ENCODE measurements around the gene MYH6. TPM values are rescaled to one million over a fixed set of nuclear protein-coding genes. Genes with fewer than 3 reads are reported as not detected.

The MYH6 gene
- total RNA-seq, 4 donors from 2014 or later = 0.20 TPM; not detected in 3

- intact Hi-C loops (cut with DNase I; ENCODE audit: low total_unique reads) = no loop called here
- H3K4me3 ChIP-seq (ENCODE audit: low read depth, poor library complexity, severe bottlenecking) = no peak overlapping the region
- 58 to 62% methylated on average over 15 of the region's 15 CpGs for WGBS, 2 donors
- TF ChIP-seq POLR2A (IDR thresholded peaks at IDR 0.05) (no peak), CTCF (IDR thresholded peaks at IDR 0.05) (no peak)
- peak in 1 of 2 donors; percentile 71 for DNase-seq (ENCODE audit: low spot score in 2 of 2)
Measured at GRCh38 chr14:23436327-23437132, 28.5 kb upstream of the MYH6 start.

GRCh38 chr14:23435543-23436326 lies 27.7 kb upstream of the MYH6 start, which contains the start of gene MYH7:
TSS of gene MYH7 (minus strand) at chr14:23435660. CDS start at chr14:23433732, 1,928 bp downstream.
- 68 to 75% methylated on average over 9 to 10 of the region's 10 CpGs for WGBS, 2 donors
- no peak for TF ChIP-seq CTCF (IDR thresholded peaks at IDR 0.05)
- no peak for TF ChIP-seq POLR2A (IDR thresholded peaks at IDR 0.05)
- H3K4me3 ChIP-seq (ENCODE audit: low read depth, poor library complexity, severe bottlenecking) = no peak within 1 kb of the TSS
- intact Hi-C loops (cut with DNase I; ENCODE audit: low total_unique reads) = no loop called here
- peak in 1 of 2 donors; percentile 76 for DNase-seq (ENCODE audit: low spot score in 2 of 2)

- intact Hi-C loops (cut with DNase I; ENCODE audit: low total_unique reads) = no loop called here
- TF ChIP-seq POLR2A (IDR thresholded peaks at IDR 0.05) (no peak), CTCF (IDR thresholded peaks at IDR 0.05) (no peak)
- peak in 1 of 2 donors; percentile 20 for DNase-seq (ENCODE audit: low spot score in 2 of 2)
- H3K4me3 ChIP-seq (ENCODE audit: low read depth, poor library complexity, severe bottlenecking) = no peak overlapping the region
- 83 to 84% methylated on average over 8 of the region's 8 CpGs for WGBS, 2 donors
Measured at GRCh38 chr14:23434488-23435222, 26.6 kb upstream of the MYH6 start.

GRCh38 chr14:23433457-23433856 lies 25.4 kb upstream of the MYH6 start:
- no peak for TF ChIP-seq POLR2A (IDR thresholded peaks at IDR 0.05)
- no peak for TF ChIP-seq CTCF (IDR thresholded peaks at IDR 0.05)
- WGBS, 2 donors = 82 to 85% methylated on average over 10 of the region's 10 CpGs
- H3K4me3 ChIP-seq (ENCODE audit: low read depth, poor library complexity, severe bottlenecking) = no peak overlapping the region
- peak in 1 of 2 donors; percentile 76 for DNase-seq (ENCODE audit: low spot score in 2 of 2)
- intact Hi-C loops (cut with DNase I; ENCODE audit: low total_unique reads) = no loop called here

GRCh38 chr14:23432946-23433345 lies 24.9 kb upstream of the MYH6 start:
- TF ChIP-seq CTCF (IDR thresholded peaks at IDR 0.05) (no peak), POLR2A (IDR thresholded peaks at IDR 0.05) (no peak)
- no peak overlapping the region for H3K4me3 ChIP-seq (ENCODE audit: low read depth, poor library complexity, severe bottlenecking)
- 83% methylated on average over 10 of the region's 10 CpGs for WGBS, 2 donors
- intact Hi-C loops (cut with DNase I; ENCODE audit: low total_unique reads) = no loop called here
- no peak for DNase-seq (ENCODE audit: low spot score in 2 of 2)

Measured in lower leg skin (tissue), 4 donors.